ENCODE results near the gene ADGRG4. TPM values are rescaled to one million over a fixed set of nuclear protein-coding genes. Genes with fewer than 3 reads are reported as not detected.

ADGRG4 gene
- total and polyA plus RNA-seq, 5 donors: not detected

Other genes starting within 250 kb of the ADGRG4 start
- 100 to 1,000 TPM; 255 to 871 (median 312) TPM for gene FHL1, start 153.4 kb upstream of the ADGRG4 start, total RNA-seq
- gene FHL1, start 153.4 kb upstream of the ADGRG4 start, polyA plus RNA-seq: 442 TPM
- 10 to 100 TPM in 3 of 4 donors, 1 to 10 TPM in 1; 8.7 to 13.8 (median 12.0) TPM for gene MAP7D3, start 49.6 kb upstream of the ADGRG4 start, total RNA-seq
- 5.9 TPM for gene MAP7D3, start 49.6 kb upstream of the ADGRG4 start, polyA plus RNA-seq
- not detected for gene BRS3, start 187.0 kb downstream of the ADGRG4 start, total RNA-seq
- not detected for gene BRS3, start 187.0 kb downstream of the ADGRG4 start, polyA plus RNA-seq
- 10 to 100 TPM; 53.5 to 61.6 (median 56.7) TPM for gene HTATSF1, start 196.6 kb downstream of the ADGRG4 start, total RNA-seq
- gene HTATSF1, start 196.6 kb downstream of the ADGRG4 start, polyA plus RNA-seq: 60.0 TPM
- gene VGLL1, start 231.3 kb downstream of the ADGRG4 start, total RNA-seq: not detected
- not detected for gene VGLL1, start 231.3 kb downstream of the ADGRG4 start, polyA plus RNA-seq